HepG2 (cell line): Measurements from ENCODE around the gene GJA3. TPM values are rescaled to one million over a fixed set of nuclear protein-coding genes. Genes with fewer than 3 reads are reported as not detected.

ENCODE experiments used
- ARHGAP35 ChIP-seq: sonication (generic); formaldehyde crosslinking; IDR thresholded peaks from 2 replicates; pipeline ENCODE4 v1.9.0; 2022; ENCODE audit warnings: mild to moderate bottlenecking, inconsistent platforms, moderate library complexity, missing genetic modification reagents, borderline replicate concordance
- ARID4A ChIP-seq: sonication (generic); formaldehyde crosslinking; IDR thresholded peaks from 2 replicates; pipeline ENCODE4 v1.5.0; 2020; ENCODE audit warnings: mild to moderate bottlenecking, missing genetic modification reagents, borderline replicate concordance
- ATF7 ChIP-seq, 2 experiments: fragments of 450-650 bp in 1 of 2; sonication (generic) in 1 of 2; formaldehyde crosslinking in 1 of 2; IDR thresholded peaks; 2 replicates each; pipeline versions ENCODE4 v1.4.0 to v1.6.1; 2016 to 2020; ENCODE audit warnings: antibody characterized with exemption in 1 of 2, mild to moderate bottlenecking in 1 of 2, missing genetic modification reagents in 1 of 2
- ATF7-NPFF ChIP-seq: sonication (generic); formaldehyde crosslinking; IDR thresholded peaks from 2 replicates; pipeline ENCODE4 v1.8.1; 2023; ENCODE audit warnings: mild to moderate bottlenecking, low read depth, missing genetic modification reagents, moderate library complexity
- HNF1B ChIP-seq: sonication (generic); formaldehyde crosslinking; IDR thresholded peaks from 2 replicates; pipeline ENCODE4 v1.5.1; 2020; ENCODE audit warnings: mild to moderate bottlenecking, moderate library complexity, missing genetic modification reagents
- KLF15 ChIP-seq: sonication (generic); formaldehyde crosslinking; IDR thresholded peaks from 2 replicates; pipeline ENCODE4 v1.8.1; 2023; ENCODE audit warnings: borderline replicate concordance, mild to moderate bottlenecking, inconsistent platforms, missing genetic modification reagents, mixed read lengths
- MAF1 ChIP-seq: sonication (generic); formaldehyde crosslinking; IDR thresholded peaks from 2 replicates; pipeline ENCODE4 v1.5.0; 2020; ENCODE audit warnings: missing genetic modification reagents, borderline replicate concordance
- MLLT10 ChIP-seq: sonication (generic); formaldehyde crosslinking; IDR thresholded peaks from 2 replicates; pipeline ENCODE4 v1.4.0; 2020; ENCODE audit warnings: missing genetic modification reagents
- SRY ChIP-seq: sonication (generic); formaldehyde crosslinking; IDR thresholded peaks from 2 replicates; pipeline ENCODE4 v1.8.0; 2022; ENCODE audit warnings: mild to moderate bottlenecking, missing genetic modification reagents
- TARDBP ChIP-seq: sonication (generic); formaldehyde crosslinking; IDR thresholded peaks from 2 replicates; pipeline ENCODE4 v1.8.0; 2022; ENCODE audit warnings: mild to moderate bottlenecking, missing genetic modification reagents
- ZHX1 ChIP-seq: sonication (generic); formaldehyde crosslinking; IDR thresholded peaks from 2 replicates; pipeline ENCODE4 v1.8.1; 2022; ENCODE audit warnings: low read depth, mild to moderate bottlenecking, missing genetic modification reagents
- ZNF333 ChIP-seq: sonication (generic); formaldehyde crosslinking; IDR thresholded peaks from 2 replicates; pipeline ENCODE4 v1.4.0; 2020; ENCODE audit warnings: mild to moderate bottlenecking, missing genetic modification reagents, borderline replicate concordance
- ZNF460 ChIP-seq: sonication (generic); formaldehyde crosslinking; IDR thresholded peaks from 2 replicates; pipeline ENCODE4 v1.5.1; 2020; ENCODE audit warnings: missing genetic modification reagents, mild to moderate bottlenecking, borderline replicate concordance
- ZNF503 ChIP-seq: sonication (generic); formaldehyde crosslinking; IDR thresholded peaks from 2 replicates; pipeline ENCODE4 v1.4.0; 2020; ENCODE audit warnings: missing genetic modification reagents
- ZNF572 ChIP-seq: sonication (generic); formaldehyde crosslinking; IDR thresholded peaks from 2 replicates; pipeline ENCODE4 v1.5.1; 2020; ENCODE audit warnings: mild to moderate bottlenecking, missing genetic modification reagents
- ZSCAN21 ChIP-seq: sonication (generic); formaldehyde crosslinking; IDR thresholded peaks from 2 replicates; pipeline ENCODE4 v1.8.0; 2022; ENCODE audit warnings: mild to moderate bottlenecking, missing genetic modification reagents, moderate library complexity, borderline replicate concordance
- polyA plus RNA-seq, 8 experiments: library from polyadenylated mRNA; depleted of rRNA in 3 of 8; stranded (reverse) in 7 of 8; unstranded in 1 of 8; fragments of >200 nt; fragmentation: Illumina TruSeq in 4 of 8; extraction: Trizol in 4 of 8; gene quantifications; 2 replicates each; pipeline versions ENCODE4 v1.2.1 to v1.2.3, GENCODE V29; 2011 to 2016; ENCODE audit warnings: low read depth in 4 of 8, missing spikeins in 1 of 8, mixed read lengths in 1 of 8; ENCODE audit not compliant: insufficient read depth in 1 of 8
- total RNA-seq, 5 experiments: library from RNA; depleted of rRNA; stranded (reverse); fragments of >200 nt; fragmentation: Illumina TruSeq; extraction: Trizol; gene quantifications; 2 replicates each; pipeline ENCODE4 v1.2.3, GENCODE V29; 2016; ENCODE audit warnings: low read depth in 1 of 5

GJA3 gene
- total and polyA plus RNA-seq, 2 of the 13 experiments (the other 11 are each of a cell fraction or from before 2014, with no cell fraction given) = 0.04 TPM

- TF ChIP-seq ATF7-NPFF (CRISPR knock-in tag) (peak; percentile 70; the same call in 1 of the 2 replicates), HNF1B (CRISPR knock-in tag) (peak; percentile 71), ZSCAN21 (peak; percentile 91), KLF15 (CRISPR knock-in tag) (no peak), ZNF333 (CRISPR knock-in tag) (peak; percentile 80; the same call in 1 of the 2 replicates), TARDBP (CRISPR knock-in tag) (no peak), ZHX1 (CRISPR knock-in tag) (0 out of 2 replicates have a peak, but pooled peaks have one; percentile 50), ARID4A (CRISPR knock-in tag) (peak; percentile 81; the same call in 1 of the 2 replicates), MAF1 (CRISPR knock-in tag) (0 out of 2 replicates have a peak, but pooled peaks have one; percentile 25), ZNF503 (no peak), ARHGAP35 (peak; percentile 56; the same call in 1 of the 2 replicates), ATF7 (IDR thresholded peaks at IDR 0.05) (no peak), ATF7 (CRISPR knock-in tag; IDR thresholded peaks at IDR 0.05) (no peak), ZNF572 (CRISPR knock-in tag) (peak; percentile 83; the same call in 1 of the 2 replicates), MLLT10 (CRISPR knock-in tag) (no peak), ZNF460 (CRISPR knock-in tag) (no peak), SRY (peak; percentile 42; the same call in 1 of the 2 replicates)
Measured at GRCh38 chr13:20127562-20128458, 33.0 kb downstream of the GJA3 start (continued).
